Lower leg skin (tissue), 3 donors: ENCODE data around the gene ZNF844.

Experiments used
- POLR2A ChIP-seq, 2 donors: fragments of 450-650 bp; IDR thresholded peaks; one replicate each; pipeline ENCODE4 v1.6.1; 2016 to 2017; ENCODE audit warnings: antibody characterized with exemption in 2 of 2, mild to moderate bottlenecking in 1 of 2, moderate library complexity in 1 of 2
- TF ChIP-seq, protein P1 (sequence below), 3 donors: fragments of 450-650 bp; IDR thresholded peaks; one replicate each; pipeline ENCODE4 v1.5.1; 2016; ENCODE audit warnings: antibody characterized with exemption in 3 of 3, mild to moderate bottlenecking in 3 of 3, moderate library complexity in 2 of 3

DNA sequence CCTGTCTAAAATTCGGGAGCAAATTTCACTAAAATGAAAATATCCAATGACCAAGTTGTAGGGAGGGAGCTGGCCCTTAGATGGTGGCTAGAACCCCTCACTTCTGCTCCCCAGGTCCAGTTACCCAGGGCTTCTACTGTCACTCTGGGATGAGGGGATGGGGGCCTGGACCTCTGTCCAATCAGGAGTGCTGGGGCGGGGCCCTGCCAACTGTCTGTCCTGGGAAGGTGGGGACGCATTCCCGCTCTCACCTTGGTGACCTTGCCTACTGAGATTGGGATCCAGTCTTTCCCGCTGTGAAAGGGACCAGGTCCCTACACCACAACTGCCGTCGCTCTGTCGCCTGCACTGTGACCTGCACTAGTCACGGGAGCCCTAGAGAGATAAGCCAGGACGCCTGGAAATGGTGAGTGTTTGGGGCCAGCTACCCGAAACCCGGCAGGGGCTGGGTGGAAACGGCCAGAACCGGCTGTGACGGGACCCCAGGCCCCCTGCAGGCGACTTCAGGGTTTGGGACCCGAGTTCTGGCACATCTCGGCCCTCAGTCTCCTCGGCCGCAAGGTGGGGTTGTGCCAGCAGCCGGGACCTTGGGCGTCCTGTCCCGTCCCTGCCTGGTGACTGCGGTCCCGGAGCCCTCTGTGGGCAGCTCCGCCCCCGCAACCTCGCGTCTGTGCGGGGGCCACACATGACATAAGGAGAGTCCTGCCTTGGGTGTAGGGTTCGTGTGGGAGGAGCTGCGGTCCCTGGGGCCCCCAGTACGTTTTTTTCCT, 52.9 kb downstream of the ZNF844 start:
- TF ChIP-seq, protein P1, sequence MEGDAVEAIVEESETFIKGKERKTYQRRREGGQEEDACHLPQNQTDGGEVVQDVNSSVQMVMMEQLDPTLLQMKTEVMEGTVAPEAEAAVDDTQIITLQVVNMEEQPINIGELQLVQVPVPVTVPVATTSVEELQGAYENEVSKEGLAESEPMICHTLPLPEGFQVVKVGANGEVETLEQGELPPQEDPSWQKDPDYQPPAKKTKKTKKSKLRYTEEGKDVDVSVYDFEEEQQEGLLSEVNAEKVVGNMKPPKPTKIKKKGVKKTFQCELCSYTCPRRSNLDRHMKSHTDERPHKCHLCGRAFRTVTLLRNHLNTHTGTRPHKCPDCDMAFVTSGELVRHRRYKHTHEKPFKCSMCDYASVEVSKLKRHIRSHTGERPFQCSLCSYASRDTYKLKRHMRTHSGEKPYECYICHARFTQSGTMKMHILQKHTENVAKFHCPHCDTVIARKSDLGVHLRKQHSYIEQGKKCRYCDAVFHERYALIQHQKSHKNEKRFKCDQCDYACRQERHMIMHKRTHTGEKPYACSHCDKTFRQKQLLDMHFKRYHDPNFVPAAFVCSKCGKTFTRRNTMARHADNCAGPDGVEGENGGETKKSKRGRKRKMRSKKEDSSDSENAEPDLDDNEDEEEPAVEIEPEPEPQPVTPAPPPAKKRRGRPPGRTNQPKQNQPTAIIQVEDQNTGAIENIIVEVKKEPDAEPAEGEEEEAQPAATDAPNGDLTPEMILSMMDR (IDR thresholded peaks at IDR 0.05) = no peak
- no peak for TF ChIP-seq POLR2A (IDR thresholded peaks at IDR 0.05)
